HG03439 (cell line): ENCODE measurements around the gene CCDC17.

Experiments
- ATAC-seq: cut with Tn5 transposase; IDR thresholded peaks from one replicate; pipeline ENCODE4 v1.9.1; 2021; ENCODE audit warnings: mild to moderate bottlenecking, moderate library complexity; ENCODE audit not compliant: unreplicated experiment

CCDC17 gene

DNA sequence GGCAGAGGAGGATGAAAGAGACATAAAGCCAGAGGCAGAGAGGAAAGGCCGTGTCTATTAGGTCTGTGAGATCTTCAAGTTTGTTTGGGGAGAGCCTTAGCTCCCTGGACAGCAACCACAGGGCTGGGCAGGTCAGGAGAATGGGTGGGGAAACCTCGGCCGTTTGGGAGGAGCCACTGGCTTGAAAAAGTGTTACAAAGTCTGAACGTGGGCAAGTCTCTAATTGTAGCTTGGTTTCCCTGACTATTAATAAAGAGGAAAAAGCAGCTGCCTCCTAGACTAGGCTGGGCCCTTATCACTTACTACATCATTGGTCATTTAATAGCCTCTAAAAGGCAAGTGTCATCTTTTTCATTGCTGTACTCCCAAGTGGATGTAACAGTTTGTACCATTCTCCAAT, at the start of gene CCDC17:
TSS of gene CCDC17 (minus strand) at position 83 of the 400 bp plus-strand sequence. CDS start 145 bp downstream, outside the sequence.
- no peak for ATAC-seq

DNA sequence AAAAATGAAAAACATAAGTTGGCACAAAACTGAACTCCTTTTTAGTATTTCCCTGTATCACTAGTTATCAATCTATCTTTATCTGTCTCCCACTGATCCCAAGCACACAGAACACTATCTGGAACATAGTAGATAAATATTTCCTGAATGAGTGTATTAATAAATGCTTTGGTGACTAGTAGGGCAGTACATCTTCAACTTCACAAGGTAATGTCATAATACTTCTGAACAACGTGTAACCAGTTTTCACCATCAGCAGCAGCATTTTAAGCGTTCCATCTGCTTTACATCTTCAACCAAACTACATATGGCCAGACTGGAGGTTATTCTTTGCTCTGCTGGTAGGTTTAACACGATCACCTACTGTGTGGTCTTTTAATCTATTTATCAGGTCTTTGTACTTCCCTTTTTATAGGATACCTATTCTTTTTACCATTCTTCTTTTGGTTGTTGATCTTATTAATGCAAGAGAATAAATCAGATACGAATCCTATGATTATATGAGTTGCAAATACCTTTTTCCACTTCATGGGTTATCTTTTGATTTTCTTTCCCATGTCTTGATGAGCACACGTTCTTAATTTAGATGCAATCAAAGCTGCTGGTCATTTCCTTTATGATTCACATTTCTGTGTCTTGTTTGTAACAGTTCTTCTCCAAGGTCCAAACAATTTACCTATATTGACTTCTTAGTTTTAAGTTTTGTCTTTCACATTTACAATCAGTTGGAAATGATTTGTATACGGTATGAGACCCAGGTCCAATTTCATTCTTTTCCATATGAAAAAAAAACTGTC, 46.2 kb upstream of the CCDC17 start:
- no peak for ATAC-seq

DNA sequence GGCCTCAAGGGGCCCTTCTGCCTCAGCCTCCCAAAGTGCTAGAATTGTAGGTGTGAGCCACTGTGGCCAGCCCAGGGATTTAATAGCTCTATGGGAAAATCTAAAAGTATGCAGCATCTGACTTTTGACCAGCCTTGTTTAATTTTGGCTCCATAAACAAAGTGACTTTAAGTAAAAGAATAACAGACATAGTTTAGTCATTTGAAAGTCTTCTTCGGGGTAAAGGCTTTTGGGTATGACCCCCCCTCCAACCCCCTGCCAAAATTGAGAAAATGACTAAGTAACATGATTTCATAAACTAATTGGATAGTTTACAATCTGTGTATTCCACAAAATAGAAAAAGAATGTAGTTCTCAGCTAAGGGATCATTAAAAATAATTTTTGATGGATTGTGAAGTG, 45.5 kb upstream of the CCDC17 start:
- no peak for ATAC-seq

DNA sequence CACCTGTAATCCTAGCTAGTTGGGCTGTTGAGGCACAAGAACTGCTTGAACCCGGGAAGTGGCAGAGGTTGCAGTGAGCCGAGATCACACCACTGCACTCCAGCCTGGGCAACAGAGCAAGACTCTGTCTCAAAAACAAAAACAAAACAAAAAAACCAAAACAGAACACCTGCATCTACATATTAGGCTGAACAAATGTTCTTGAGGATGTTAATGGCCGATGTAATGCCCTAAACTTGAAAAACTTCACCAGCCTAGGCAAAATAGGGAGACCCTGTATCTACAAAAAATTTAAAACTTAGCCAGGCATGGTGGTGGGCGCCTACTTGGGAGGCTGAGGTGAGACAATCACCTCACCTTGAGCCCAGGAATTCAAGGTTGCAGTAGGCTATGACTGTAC, 44.7 kb upstream of the CCDC17 start:
- ATAC-seq = no peak

DNA sequence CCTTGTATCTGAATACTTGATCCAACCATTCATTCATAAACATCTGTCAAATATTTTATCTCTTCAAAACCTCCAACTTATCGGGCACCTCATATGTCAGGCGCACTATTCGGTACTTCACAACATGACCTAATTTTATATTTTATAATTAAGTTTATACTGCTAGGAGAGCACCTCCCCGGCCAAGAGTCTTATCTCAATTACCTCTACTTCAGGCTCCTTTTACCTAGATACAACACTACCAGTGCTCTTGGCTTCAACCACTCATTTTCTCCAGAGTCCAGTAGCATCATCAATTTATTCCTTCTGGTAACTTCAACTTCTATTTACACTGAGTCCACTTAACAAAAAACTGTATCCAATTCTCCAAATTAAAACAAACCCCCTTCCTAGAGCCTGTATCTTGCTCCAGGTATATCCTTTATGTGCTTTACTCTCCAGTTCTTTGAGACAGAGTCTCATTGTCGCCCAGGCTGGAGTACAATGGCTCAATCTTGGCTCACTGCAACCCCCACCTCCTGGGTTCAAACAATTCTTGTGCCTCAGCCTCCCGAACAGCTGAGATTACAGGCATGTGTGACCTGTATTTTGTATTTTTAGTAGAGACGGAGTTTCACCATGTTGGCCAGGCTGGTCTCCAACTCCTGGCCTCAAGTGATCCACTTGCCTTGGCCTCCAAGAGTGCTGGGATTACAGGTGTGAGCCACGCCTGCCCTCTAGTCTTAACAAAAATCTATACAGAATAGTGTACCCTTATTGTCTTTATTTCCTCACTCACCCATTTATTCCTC, 43.7 kb upstream of the CCDC17 start:
- ATAC-seq = no peak

DNA sequence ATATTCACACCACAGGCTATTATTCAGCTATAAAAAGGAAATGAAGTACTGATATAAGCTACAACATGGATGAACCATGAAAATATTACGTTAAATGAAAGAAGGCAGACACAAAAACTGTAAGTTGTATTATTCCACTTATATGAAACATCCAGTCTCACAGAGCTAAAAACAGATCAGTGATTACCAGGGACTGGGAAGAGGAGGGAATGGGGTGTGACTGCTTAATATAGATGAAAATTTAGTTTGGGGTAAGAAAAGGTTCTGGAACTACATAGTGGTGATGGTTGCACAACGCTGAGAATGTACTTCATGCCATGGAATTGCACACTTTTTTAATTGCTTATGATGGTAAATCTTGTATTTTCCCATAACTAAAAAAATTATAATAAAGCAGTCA, 43.0 kb upstream of the CCDC17 start:
- no peak for ATAC-seq

DNA sequence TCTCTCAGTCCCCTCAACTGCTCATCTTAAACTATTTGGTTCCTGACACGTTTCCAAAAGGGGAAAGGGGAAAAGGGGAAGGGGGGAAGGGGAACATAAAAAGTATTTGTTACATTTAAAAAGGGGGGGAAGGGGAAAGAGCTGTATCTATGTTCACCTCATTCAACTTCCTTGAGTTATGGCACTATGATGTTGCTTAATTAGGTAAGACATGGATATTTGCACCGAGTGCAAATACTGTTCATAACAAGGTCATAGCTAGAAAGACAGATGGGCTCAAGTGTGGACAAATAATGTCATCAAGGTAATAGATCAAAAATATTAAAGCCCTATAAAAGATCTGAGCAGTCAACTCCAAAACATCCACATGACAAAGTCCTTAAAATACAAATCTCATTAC, 36.5 kb upstream of the CCDC17 start:
- ATAC-seq = no peak

DNA sequence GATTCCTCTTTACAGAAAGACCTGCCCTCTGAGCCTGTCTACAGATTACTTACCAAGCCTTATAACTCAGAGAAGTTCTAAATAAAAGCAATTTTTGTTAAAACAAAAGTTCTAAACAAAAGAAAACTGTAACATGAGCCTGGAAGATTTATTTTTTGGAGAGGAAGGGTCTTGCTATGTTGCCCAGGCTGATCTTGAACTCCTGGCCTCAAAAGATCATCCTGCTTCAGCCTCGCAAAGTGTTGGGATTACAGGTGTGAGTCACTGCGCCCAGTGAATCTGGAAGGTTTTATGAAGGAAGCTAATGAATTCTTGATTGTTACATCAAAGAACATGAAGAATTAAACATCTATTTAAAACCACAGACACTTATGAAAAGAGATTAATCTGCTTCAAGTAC, 35.4 kb upstream of the CCDC17 start:
- no peak for ATAC-seq

DNA sequence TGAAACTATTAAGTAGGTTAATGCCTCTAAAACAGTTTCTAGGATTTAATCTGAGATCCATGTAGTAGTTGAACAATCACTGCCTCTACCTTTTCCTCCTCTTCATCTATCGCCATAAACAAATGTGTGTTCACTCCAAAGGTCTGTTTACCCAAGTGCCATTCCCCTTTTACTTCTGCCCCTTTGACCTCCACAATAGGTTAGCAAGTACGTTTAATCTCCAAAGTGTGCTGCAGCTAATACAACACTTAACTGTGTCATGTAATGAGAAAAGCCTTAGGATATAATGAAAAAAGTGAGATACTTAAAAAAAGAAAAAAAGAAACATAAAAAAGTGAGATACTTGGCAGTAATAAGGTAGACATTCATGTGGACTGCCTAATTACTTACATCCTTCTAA, 34.3 kb upstream of the CCDC17 start:
- no peak for ATAC-seq

DNA sequence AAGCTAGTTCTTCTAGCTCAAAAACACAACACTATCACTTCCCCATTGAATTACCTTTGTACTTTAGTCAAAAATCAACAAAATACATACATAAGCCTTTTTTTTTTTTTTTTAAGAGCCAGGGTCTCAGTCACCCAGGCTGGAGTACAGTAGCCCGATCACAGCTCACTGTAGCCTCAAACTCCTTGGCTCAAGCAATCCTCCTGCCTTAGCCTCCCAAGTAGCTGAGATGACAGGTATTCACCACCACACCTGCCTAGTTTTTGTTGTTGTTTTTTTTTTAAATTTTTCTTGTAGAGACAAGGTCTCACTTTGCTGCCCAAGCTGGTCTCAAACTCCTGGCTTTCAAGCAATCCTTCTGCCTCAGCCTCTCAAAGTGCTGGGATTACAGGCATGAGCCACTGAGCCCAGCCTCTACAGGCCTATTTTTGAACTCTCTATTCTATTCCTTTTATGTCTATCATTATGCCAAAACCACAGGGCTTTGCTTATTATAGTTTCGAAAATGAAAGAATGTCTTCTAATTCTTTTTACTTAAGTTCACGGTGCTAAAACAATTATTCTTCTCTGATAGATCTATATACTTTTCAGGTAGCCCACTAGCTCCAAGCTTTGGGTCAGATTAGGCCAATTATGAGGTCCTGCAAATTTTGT, 32.8 kb upstream of the CCDC17 start:
- no peak for ATAC-seq

DNA sequence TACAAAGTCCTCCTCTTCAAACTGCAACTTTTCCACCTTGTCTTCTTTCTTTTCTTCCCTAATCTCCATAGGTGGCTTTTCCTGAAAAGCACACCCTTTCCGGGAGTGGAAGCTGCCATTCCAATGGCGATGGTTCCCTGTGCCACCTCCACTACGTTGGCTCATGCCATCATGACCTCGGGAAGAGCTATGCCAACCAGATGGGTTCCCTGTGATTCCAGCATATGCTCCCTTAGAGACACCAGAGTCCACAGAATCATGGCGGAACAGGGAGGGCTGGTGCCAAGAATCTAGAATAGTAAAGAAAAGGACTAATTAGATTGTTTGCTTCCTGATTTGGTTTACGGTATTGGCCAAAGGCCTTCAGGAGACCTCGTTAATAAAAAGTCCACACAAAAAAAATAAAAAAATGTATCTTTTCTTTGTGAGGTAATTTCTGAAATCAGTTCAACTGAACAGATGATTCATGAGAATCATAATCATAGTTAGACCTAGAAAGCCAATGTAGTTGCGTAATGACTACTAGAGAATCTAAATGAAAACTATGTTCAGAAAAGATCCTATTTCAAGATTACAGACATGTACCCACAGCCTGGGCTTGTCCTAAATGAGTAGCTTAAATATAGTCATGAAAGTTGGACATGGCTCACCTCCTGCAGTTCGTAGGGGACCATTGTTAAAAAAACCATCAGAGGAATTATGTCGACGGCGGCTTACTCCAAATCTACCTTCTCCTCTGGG, 30.9 kb upstream of the CCDC17 start:
- ATAC-seq = no peak

DNA sequence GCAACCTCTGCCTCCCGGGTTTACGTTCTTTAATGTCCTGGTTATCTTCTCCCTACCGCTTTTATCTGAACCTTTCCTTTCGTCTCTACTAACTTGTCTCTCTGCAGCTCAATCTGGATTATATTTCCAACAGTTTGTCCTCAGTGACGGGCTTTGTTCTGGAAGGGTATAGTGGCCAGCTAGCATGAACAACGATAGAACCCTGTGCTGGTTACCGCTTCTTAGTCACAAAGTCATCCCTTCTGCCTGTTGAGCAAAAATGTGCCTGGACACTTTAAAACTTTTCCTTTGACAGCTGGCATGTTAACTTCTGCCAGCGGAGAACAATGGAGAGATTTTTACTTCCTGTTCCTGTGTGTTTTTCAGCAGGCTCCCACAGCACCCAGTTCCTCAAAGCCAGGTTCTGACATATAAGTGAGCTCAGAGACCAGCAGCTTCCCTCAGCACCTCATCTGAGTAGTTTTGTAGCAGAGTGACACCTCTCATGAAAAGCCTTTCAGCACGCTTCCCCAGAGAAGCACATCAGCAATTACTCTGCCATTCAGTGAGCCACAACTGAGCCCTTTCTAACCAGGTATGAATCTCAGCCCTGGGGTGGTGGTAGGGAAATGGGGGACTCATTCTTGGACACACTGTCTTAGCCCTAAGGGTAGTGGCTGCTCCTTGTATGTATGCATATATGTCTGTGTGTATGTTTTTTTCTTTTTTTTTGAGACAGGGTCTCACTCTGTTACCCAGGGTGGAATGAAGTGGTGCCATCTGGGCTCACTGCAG, 23.6 kb upstream of the CCDC17 start:
- ATAC-seq = no peak

DNA sequence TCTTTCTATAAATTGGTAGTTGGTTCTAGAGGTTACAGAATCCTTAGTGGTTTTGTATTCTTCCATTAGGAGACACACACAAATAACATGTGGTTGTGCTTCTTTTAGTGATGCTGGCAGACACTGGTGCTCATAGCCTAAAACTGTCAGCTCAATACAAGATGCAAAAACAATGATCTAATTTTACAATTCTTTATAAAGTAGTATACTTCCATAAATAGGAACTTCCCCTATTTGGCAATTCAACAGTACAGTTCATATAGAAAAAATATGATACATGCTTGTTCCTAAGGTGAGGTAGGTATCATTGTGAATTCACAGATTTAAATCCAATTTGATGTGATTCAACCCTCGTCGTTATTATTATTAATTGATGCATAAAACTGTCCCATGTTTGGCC, 20.8 kb upstream of the CCDC17 start:
- no peak for ATAC-seq

DNA sequence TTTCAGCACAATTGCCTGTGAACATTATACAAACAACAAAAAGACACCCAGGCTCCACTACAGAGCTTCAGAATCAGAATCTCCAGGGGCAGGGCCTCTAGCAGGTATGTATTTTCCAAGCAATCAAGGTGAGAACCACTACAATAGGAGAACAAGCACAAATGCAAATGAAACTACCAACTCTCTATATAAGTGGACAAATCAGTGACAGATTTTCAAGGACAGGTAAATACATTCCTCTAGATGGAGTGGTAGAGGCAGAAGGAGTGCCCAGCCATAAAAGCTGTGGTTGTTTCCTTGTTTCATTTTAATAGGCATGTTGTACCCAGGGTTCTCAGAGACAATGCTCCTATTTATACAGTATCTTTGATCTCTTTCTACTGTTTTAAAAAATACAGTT, 20.1 kb upstream of the CCDC17 start:
- ATAC-seq = no peak

DNA sequence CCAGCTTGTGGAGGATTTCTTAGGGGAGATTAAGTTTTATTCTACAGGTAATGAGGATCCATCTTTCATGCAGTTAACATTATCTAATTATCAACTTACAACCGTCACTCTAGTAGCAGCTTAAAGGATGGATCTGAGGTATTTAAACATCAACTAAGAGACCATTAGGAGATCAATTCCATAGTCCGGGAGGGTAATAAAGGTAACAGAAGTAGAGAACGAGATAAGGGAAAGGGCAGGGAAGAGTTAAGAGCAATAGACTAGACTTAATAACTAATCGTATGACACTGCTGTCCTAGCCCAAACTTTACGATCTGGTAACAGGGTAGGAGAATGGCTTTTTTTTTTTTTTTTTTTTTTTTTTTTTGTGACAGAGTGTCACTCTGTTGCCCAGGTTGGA, 19.5 kb upstream of the CCDC17 start:
- no peak for ATAC-seq

DNA sequence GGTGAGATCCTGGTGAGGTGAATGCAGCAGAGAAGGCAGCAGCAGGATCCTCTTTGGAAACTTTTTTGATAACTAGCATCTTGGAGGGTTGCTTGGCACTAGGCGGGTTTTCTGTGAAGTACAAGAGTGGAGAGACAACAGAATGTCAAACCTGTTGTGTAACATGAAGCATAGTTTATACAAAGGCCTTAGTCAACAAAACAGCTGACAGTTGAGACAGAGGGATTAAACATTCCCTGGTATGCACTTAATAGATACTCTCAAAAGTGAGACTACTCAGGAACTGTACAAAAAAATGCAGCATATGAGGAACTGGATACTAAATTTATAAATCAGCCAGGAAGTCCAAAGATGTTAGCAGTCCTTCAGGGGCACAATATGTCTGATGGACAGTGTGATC, 16.4 kb upstream of the CCDC17 start:
- ATAC-seq = no peak

DNA sequence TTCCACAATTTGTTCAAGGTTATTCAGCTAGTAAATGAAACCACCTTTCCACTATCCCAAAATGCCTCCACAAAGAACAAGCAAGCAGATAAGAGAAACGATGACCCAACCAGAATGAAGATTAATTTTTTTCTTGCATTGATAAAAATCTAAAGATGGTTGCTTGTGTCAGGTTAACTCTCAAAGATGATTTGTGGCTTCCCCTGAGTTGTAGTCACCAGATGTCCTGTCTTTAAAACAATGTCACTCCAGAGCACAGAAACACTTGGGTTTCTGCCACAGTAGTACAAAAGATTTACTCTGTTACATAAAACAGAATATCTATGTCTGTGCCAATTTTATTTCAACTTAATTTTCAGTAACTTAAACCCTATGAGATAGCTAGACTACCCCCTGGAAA, 11.4 kb upstream of the CCDC17 start:
- no peak for ATAC-seq

DNA sequence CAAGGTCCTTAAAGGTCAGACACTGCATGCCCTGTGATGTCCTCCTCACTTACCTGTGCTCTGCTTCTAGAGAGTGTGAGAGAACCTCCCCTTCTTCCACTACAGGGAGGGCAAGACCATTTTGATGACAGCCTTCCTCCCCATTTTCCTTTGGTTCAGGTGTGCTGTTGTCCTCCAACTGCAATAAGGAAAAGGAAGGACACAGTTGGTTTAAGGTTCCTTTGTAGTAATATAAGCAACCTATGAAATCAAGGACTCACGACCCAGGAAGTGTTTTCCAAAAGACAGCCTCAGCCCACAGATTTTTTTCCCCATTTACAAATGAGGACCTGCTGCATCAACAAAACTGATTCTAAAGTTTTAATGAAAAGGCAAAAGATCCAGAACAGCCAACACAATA, 6.6 kb upstream of the CCDC17 start:
- ATAC-seq = no peak

DNA sequence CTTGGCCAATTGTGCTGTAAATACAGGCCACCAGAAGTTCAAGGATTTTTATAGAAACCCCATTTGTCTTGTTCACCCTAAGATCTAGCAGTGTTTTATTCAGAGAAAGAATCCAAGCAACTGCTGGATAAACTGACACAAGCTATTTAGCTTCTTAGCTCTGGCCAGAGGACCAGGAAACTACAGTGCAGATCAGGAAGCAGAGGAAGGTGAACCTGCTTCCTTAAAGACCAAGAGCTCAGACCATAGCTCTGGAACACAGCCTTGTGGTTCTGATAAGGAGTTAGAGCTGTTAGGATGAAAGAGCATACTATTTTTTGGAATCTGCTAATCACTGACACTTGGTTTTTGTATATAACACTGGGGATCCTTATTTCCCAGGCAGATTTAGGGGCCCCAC, 5.2 kb upstream of the CCDC17 start:
- ATAC-seq = no peak
